ENCODE data around the gene UBE2V1. TPM values are rescaled to one million over a fixed set of nuclear protein-coding genes. Genes with fewer than 3 reads are reported as not detected.

UBE2V1 gene
- total RNA-seq, 1 donor from 2014 or later: 109 TPM

DNA sequence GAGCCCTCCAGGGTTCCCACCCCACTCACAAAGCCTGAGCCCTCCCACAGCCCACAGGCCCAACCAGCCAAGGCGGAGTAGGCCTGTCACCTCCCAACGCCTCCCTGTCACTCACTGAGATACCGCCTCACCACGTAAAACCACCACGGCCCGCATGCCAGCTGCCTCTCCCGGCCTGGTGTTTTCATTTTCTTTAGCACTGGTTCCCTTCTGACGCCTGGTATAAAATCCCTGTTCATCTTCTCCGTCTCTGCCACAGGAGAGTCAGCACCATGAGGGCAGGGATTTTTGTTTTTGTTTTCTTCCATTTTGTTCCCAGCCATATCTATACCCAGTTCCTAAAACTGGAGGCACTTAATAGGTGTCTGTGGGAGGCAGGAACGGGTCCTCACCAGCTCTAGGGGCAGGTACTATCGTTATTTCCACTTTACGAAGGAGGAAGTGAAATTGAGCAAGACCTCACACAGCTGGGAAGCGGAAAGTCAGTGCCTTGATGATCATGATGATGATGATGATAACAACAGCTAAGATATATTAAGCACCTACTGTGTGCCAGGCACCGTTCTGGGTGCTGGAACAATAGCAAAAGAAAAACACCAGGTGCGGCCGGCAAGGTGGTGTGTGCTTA lies 71.6 kb downstream of the UBE2V1 start:
- TF ChIP-seq CTCF (conservative IDR thresholded peaks at IDR 0.05; ENCODE audit: low read depth, low read length): no peak
- no peak overlapping the region for H3K4me3 ChIP-seq (ENCODE audit: low read depth, low read length)
- DNase-seq (ENCODE audit: low read depth): no peak

- no peak for DNase-seq (ENCODE audit: low read depth)
- H3K4me3 ChIP-seq (ENCODE audit: low read depth, low read length): no peak overlapping the region
- TF ChIP-seq CTCF (conservative IDR thresholded peaks at IDR 0.05; ENCODE audit: low read depth, low read length): no peak
Measured at GRCh38 chr20:50040432-50041245, 72.3 kb downstream of the UBE2V1 start.

GRCh38 chr20:50039706-50040431 lies 73.1 kb downstream of the UBE2V1 start:
- H3K4me3 ChIP-seq (ENCODE audit: low read depth, low read length): no peak overlapping the region
- no peak for DNase-seq (ENCODE audit: low read depth)
- no peak for TF ChIP-seq CTCF (conservative IDR thresholded peaks at IDR 0.05; ENCODE audit: low read depth, low read length)

DNA sequence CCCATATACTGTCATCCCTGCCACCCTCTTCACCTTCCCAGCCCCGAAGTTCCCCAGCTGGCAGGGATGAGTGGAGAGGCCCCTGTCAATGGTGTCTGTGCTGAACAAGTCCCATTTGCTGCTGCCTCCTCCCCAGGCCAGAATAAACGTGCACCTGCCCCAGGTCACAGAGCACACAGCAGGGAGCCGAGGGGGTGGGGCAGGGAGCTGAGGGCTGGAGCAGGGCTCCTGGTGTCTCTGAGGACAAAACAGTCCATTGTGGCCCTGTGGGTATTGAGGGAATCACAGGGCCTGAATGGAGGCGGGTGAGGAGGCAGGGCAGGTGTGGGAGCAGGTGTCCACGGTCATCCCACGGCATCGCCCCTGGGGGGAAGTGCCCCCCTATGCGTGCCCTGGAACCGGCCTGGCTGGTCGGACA lies 74.4 kb downstream of the UBE2V1 start:
- DNase-seq (ENCODE audit: low read depth): no peak
- no peak overlapping the region for H3K4me3 ChIP-seq (ENCODE audit: low read depth, low read length)
- no peak for TF ChIP-seq CTCF (conservative IDR thresholded peaks at IDR 0.05; ENCODE audit: low read depth, low read length)

DNA sequence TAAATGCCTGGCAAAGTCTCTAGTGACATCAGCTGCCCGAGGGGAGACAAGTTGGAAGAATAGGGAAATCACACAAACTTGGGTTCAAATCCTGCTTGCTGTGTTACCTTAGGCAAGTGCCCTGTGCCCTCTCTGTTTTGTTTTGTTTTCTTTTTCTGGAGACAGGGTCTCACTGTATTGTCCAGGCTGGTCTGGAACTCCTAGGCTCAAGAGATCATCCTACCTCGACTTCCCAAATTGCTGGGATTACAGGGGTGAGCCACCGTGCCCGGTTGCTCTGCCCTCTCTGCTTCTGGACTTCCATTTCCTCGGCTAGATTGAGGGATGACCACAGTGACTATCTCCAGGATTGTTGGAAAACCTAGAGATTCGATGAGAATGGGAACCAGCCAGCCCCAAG lies 74.8 kb downstream of the UBE2V1 start:
- no peak overlapping the region for H3K4me3 ChIP-seq (ENCODE audit: low read depth, low read length)
- no peak for TF ChIP-seq CTCF (conservative IDR thresholded peaks at IDR 0.05; ENCODE audit: low read depth, low read length)
- DNase-seq (ENCODE audit: low read depth): no peak

DNA sequence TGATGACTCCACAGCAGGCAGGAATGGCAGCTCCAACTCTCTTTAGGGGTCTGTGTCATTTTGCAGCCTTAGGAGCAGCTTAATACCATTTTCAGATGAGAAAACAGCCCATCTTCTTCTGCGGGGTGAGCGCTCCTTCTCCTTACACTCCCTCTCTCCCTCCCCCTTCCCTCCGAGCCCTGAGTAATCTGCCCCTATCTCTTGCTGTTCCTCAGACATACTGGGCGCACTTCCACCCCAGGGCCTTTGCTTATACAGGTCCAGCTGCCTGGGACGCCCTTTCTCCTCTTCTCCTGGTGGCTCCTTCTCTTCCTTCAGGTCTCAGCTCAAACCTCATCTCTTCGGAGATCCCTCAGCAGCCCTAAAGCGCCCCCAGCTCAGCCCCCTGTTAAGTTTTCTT lies 75.4 kb downstream of the UBE2V1 start:
- no peak for TF ChIP-seq CTCF (conservative IDR thresholded peaks at IDR 0.05; ENCODE audit: low read depth, low read length)
- H3K4me3 ChIP-seq (ENCODE audit: low read depth, low read length): no peak overlapping the region
- no peak for DNase-seq (ENCODE audit: low read depth)
